ENCODE data around the gene ADARB1.

Gene ADARB1

GRCh38 chr21:45032332-45032731 lies 42.0 kb upstream of the ADARB1 start:
- TF ChIP-seq PPARA (CRISPR knock-in tag; IDR thresholded peaks at IDR 0.05; ENCODE audit: borderline replicate concordance) (no peak), TCF4 (CRISPR knock-in tag; IDR thresholded peaks at IDR 0.05; ENCODE audit: borderline replicate concordance) (no peak), GLIS3 (CRISPR knock-in tag; IDR thresholded peaks at IDR 0.05) (no peak), ZNF565 (CRISPR knock-in tag; conservative IDR thresholded peaks at IDR 0.05; ENCODE audit: low read depth) (no peak), CREB5 (CRISPR knock-in tag; IDR thresholded peaks at IDR 0.05; ENCODE audit: low read depth) (no peak), POU6F1 (CRISPR knock-in tag; IDR thresholded peaks at IDR 0.05; ENCODE audit: borderline replicate concordance, low read depth) (no peak), SNAI2 (CRISPR knock-in tag; IDR thresholded peaks at IDR 0.05) (no peak), ZNF70 (CRISPR knock-in tag; IDR thresholded peaks at IDR 0.05) (no peak), ARNTL (CRISPR knock-in tag; IDR thresholded peaks at IDR 0.05; ENCODE audit: borderline replicate concordance, low read depth) (no peak)
- no peak; the same call in 2 of the 3 replicates for ATAC-seq

GRCh38 chr21:45032977-45033710 lies 41.2 kb upstream of the ADARB1 start:
- no peak for TF ChIP-seq PATZ1 (CRISPR knock-in tag; IDR thresholded peaks at IDR 0.05; ENCODE audit: borderline replicate concordance)
- TF ChIP-seq ZFP30 (CRISPR knock-in tag; IDR thresholded peaks at IDR 0.05), result no peak
- no peak for ATAC-seq

GRCh38 chr21:45033791-45034555 lies 40.4 kb upstream of the ADARB1 start:
- no peak for TF ChIP-seq TSHZ2 (CRISPR knock-in tag; IDR thresholded peaks at IDR 0.05)
- no peak for TF ChIP-seq PATZ1 (CRISPR knock-in tag; IDR thresholded peaks at IDR 0.05; ENCODE audit: borderline replicate concordance)
- no peak for TF ChIP-seq CREB5 (CRISPR knock-in tag; IDR thresholded peaks at IDR 0.05; ENCODE audit: low read depth)
- TF ChIP-seq ZFP3 (CRISPR knock-in tag; IDR thresholded peaks at IDR 0.05), result no peak
- no peak for TF ChIP-seq CSDC2 (CRISPR knock-in tag; IDR thresholded peaks at IDR 0.05)
- TF ChIP-seq ZNF8 (CRISPR knock-in tag; IDR thresholded peaks at IDR 0.05), result no peak
- no peak for TF ChIP-seq ZFP30 (CRISPR knock-in tag; IDR thresholded peaks at IDR 0.05)
- no peak for TF ChIP-seq RARB (CRISPR knock-in tag; IDR thresholded peaks at IDR 0.05)
- TF ChIP-seq POU6F1 (CRISPR knock-in tag; IDR thresholded peaks at IDR 0.05; ENCODE audit: borderline replicate concordance, low read depth), result no peak
- no peak for TF ChIP-seq BACH2 (CRISPR knock-in tag; IDR thresholded peaks at IDR 0.05; ENCODE audit: borderline replicate concordance)
- TF ChIP-seq ZC3H10 (CRISPR knock-in tag; IDR thresholded peaks at IDR 0.05), result no peak
- no peak for TF ChIP-seq OSR1 (CRISPR knock-in tag; IDR thresholded peaks at IDR 0.05)
- no peak for TF ChIP-seq ZNF70 (CRISPR knock-in tag; IDR thresholded peaks at IDR 0.05)
- TF ChIP-seq SNAI2 (CRISPR knock-in tag; IDR thresholded peaks at IDR 0.05), result no peak
- TF ChIP-seq TCF4 (CRISPR knock-in tag; IDR thresholded peaks at IDR 0.05; ENCODE audit: borderline replicate concordance), result no peak
- no peak for TF ChIP-seq ARNTL (CRISPR knock-in tag; IDR thresholded peaks at IDR 0.05; ENCODE audit: borderline replicate concordance, low read depth)
- TF ChIP-seq ESRRG (CRISPR knock-in tag; IDR thresholded peaks at IDR 0.05), result no peak
- no peak for TF ChIP-seq GLIS3 (CRISPR knock-in tag; IDR thresholded peaks at IDR 0.05)
- TF ChIP-seq TOX (CRISPR knock-in tag; IDR thresholded peaks at IDR 0.05; ENCODE audit: borderline replicate concordance), result no peak
- ATAC-seq, result no peak
